Measurements from ENCODE around the gene CTPS2. TPM values are rescaled to one million over a fixed set of nuclear protein-coding genes. Genes with fewer than 3 reads are reported as not detected.

Gene CTPS2
- total RNA-seq, 3 donors from 2014 or later = 12.3 to 26.3 (median 21.0) TPM

DNA sequence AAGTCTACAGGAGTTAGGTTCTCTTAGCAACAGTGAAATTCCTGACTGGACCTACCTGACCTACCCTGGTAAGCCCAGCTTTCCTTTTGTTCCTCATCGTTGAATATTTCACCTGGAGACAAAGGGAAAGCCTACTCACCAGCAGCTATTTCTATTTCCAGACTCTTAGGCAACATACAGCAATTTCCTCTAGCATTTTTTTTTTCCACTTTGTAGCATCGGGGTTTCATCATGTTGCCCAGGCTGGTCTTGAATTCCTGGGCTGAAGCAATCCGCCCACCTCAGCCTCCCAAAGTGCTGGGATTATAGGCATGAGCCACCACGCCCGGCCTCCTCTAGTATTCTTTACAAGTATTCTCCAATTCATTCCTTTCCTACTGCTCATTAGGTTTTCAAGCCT, 69.3 kb downstream of the CTPS2 start:
- H3K27ac ChIP-seq = no peak overlapping the region
- H3K27me3 ChIP-seq = peaks cover 0 to 28% of the 10 kb centered on the region in 2 donors
- TF ChIP-seq POLR2A (IDR thresholded peaks at IDR 0.05) = no peak
- TF ChIP-seq, protein P1, sequence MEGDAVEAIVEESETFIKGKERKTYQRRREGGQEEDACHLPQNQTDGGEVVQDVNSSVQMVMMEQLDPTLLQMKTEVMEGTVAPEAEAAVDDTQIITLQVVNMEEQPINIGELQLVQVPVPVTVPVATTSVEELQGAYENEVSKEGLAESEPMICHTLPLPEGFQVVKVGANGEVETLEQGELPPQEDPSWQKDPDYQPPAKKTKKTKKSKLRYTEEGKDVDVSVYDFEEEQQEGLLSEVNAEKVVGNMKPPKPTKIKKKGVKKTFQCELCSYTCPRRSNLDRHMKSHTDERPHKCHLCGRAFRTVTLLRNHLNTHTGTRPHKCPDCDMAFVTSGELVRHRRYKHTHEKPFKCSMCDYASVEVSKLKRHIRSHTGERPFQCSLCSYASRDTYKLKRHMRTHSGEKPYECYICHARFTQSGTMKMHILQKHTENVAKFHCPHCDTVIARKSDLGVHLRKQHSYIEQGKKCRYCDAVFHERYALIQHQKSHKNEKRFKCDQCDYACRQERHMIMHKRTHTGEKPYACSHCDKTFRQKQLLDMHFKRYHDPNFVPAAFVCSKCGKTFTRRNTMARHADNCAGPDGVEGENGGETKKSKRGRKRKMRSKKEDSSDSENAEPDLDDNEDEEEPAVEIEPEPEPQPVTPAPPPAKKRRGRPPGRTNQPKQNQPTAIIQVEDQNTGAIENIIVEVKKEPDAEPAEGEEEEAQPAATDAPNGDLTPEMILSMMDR (IDR thresholded peaks at IDR 0.05) = no peak
- no peaks in the 10 kb centered on the region for H3K36me3 ChIP-seq
- H3K9me3 ChIP-seq = no peaks in the 10 kb centered on the region
- DNase-seq (ENCODE audit: low spot score in 2 of 2) = no peak
- no peak overlapping the region for H3K4me3 ChIP-seq
- intact Hi-C loops (cut with DNase I; ENCODE audit: low total_unique reads) = no loop called here
- no peaks in the 10 kb centered on the region for H3K4me1 ChIP-seq

DNA sequence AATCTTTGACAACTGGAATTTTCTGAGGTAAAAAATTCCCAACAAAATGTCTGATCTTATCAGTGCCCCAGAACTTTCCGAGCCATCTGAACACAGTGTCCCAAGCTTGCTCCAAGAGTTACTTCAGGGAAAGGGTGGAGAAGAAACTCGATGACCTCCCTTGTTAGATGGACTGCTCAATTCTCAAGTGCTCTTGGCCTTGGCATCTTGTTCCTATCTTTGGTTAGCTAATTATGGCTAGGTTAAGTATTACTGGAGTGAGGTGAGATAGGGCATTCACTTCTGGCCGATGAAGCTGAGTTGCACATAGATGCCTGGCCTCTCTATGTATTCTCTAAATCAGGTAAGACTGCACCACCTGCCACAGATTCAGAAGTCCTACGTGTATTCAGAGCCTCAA, 71.6 kb downstream of the CTPS2 start:
- Histone ChIP-seq H3K9me3 (no peaks in the 10 kb centered on the region), H3K4me3 (no peak overlapping the region), H3K4me1 (no peaks in the 10 kb centered on the region), H3K36me3 (no peaks in the 10 kb centered on the region), H3K27ac (no peak overlapping the region), H3K27me3 (peaks cover 0 to 19% of the 10 kb centered on the region in 2 donors)
- intact Hi-C loops (cut with DNase I; ENCODE audit: low total_unique reads) = no loop called here
- DNase-seq (ENCODE audit: low spot score in 2 of 2) = no peak
- TF ChIP-seq POLR2A (IDR thresholded peaks at IDR 0.05) (no peak), POLR2AphosphoS5 (IDR thresholded peaks at IDR 0.05) (no peak)
- TF ChIP-seq, protein P1 (IDR thresholded peaks at IDR 0.05) = no peak

DNA sequence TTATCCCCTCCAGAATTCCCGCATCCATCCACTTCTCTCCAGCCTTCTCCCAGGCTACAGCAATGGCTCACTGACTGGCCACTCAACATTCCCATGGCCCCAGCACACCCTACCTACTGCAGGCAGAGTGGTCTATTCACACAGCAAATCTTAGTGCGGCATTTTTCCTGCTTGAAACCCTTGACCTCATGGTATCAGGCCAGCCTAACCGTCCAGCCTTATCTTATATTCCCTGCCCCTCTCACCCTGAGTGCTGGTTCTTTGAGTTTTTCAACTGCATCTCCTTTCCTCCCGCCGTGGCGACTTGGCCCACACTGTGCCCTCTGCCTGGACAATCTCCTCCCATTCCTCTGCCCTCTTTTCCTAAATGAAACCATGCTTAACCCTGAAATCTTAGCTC, 72.5 kb downstream of the CTPS2 start:
- intact Hi-C loops (cut with DNase I; ENCODE audit: low total_unique reads) = no loop called here
- TF ChIP-seq POLR2A (IDR thresholded peaks at IDR 0.05) = no peak
- no peak for TF ChIP-seq POLR2AphosphoS5 (IDR thresholded peaks at IDR 0.05)
- TF ChIP-seq, protein P1 (IDR thresholded peaks at IDR 0.05) = no peak
- Histone ChIP-seq H3K4me1 (no peaks in the 10 kb centered on the region), H3K4me3 (no peak overlapping the region), H3K36me3 (no peaks in the 10 kb centered on the region), H3K27me3 (peaks cover 0 to 17% of the 10 kb centered on the region in 2 donors), H3K9me3 (no peaks in the 10 kb centered on the region), H3K27ac (no peak overlapping the region)
- DNase-seq (ENCODE audit: low spot score in 2 of 2) = no peak

DNA sequence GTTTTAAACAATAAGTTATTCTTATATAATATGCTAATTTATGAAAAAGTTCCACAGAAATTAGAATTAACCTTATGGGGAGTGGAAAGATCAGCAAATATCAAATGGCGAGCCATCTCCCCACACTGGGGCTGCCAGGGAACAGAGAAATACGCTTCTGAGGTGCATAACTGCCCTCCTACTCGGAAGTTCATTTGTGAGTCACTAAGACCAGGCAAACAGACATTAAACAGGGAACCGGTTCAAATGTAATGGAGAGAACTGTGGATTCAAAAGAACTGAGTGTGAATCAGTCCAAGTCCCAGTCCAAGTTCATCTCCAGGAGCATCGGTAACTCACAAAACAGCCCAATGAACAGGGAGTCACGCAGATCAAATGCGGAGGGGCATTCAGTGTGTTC, 73.9 kb downstream of the CTPS2 start:
- Histone ChIP-seq H3K27me3 (peaks cover 0 to 12% of the 10 kb centered on the region in 2 donors), H3K4me1 (no peaks in the 10 kb centered on the region), H3K36me3 (no peaks in the 10 kb centered on the region), H3K4me3 (no peak overlapping the region), H3K27ac (no peak overlapping the region), H3K9me3 (no peaks in the 10 kb centered on the region)
- TF ChIP-seq POLR2A (IDR thresholded peaks at IDR 0.05) = no peak
- TF ChIP-seq POLR2AphosphoS5 (IDR thresholded peaks at IDR 0.05) = no peak
- TF ChIP-seq, protein P1 (IDR thresholded peaks at IDR 0.05) = no peak
- DNase-seq (ENCODE audit: low spot score in 2 of 2) = no peak
- intact Hi-C loops (cut with DNase I; ENCODE audit: low total_unique reads) = no loop called here

DNA sequence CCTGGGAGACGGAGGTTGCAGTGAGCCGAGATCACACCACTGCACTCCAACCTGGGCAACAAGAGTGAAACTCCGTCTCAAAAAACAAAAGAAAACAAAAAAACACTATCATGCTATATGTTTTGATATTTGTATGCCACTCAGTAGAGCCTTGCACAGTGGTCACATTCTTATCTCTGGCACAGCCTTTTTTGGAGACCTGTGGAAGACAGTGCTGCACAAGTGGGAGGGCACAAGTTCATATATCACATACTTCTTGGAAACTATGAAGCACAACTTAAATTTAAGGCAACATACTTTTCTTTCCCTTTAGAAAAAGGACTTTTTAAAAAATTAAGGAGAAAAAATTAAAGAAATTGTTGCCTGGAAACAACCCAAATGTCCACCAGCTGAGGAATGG, 76.9 kb downstream of the CTPS2 start:
- intact Hi-C loops (cut with DNase I; ENCODE audit: low total_unique reads) = no loop called here
- no peak for DNase-seq (ENCODE audit: low spot score in 2 of 2)
- Histone ChIP-seq H3K27ac (no peak overlapping the region), H3K9me3 (no peaks in the 10 kb centered on the region), H3K27me3 (peaks cover 0 to 12% of the 10 kb centered on the region in 2 donors), H3K36me3 (no peaks in the 10 kb centered on the region), H3K4me3 (no peak overlapping the region), H3K4me1 (no peaks in the 10 kb centered on the region)
- TF ChIP-seq, protein P1 (IDR thresholded peaks at IDR 0.05) = no peak
- TF ChIP-seq POLR2AphosphoS5 (IDR thresholded peaks at IDR 0.05) (no peak), POLR2A (IDR thresholded peaks at IDR 0.05) (no peak)

All from breast epithelium (tissue), 4 donors.